ENCODE data around the gene SLC25A46.

DNA sequence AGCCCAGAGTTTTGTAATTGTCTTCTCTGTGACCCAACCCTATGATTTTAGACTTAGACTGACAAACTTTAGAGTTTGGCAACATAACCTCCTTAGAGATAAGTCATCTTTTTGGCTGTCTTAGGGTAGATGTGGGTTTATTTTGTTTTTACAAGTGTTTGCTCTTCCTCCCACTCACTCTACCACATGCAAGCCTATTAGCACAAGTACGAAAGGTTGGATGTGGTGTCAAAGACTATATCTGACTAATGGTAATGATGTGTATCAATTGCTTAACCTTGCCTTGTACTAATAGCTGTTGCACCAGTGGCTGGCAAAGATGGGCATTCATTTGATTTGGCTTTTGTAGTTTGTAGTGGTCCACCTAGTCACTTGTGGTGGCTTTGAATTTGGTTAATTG, 46.5 kb downstream of the SLC25A46 start:
- TF ChIP-seq, protein P1, sequence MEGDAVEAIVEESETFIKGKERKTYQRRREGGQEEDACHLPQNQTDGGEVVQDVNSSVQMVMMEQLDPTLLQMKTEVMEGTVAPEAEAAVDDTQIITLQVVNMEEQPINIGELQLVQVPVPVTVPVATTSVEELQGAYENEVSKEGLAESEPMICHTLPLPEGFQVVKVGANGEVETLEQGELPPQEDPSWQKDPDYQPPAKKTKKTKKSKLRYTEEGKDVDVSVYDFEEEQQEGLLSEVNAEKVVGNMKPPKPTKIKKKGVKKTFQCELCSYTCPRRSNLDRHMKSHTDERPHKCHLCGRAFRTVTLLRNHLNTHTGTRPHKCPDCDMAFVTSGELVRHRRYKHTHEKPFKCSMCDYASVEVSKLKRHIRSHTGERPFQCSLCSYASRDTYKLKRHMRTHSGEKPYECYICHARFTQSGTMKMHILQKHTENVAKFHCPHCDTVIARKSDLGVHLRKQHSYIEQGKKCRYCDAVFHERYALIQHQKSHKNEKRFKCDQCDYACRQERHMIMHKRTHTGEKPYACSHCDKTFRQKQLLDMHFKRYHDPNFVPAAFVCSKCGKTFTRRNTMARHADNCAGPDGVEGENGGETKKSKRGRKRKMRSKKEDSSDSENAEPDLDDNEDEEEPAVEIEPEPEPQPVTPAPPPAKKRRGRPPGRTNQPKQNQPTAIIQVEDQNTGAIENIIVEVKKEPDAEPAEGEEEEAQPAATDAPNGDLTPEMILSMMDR (IDR thresholded peaks at IDR 0.05) = no peak
- no peak for TF ChIP-seq EZH2 (IDR thresholded peaks at IDR 0.05; ENCODE audit: borderline replicate concordance, insufficient read depth, low read depth, low read length, poor library complexity, severe bottlenecking)

Data from B cell (primary cell).